Measurements from ENCODE around the gene PLP2. TPM values are rescaled to one million over a fixed set of nuclear protein-coding genes. Genes with fewer than 3 reads are reported as not detected.

Gene PLP2
- total RNA-seq, 1 donor from 2014 or later, result 3.9 TPM

DNA sequence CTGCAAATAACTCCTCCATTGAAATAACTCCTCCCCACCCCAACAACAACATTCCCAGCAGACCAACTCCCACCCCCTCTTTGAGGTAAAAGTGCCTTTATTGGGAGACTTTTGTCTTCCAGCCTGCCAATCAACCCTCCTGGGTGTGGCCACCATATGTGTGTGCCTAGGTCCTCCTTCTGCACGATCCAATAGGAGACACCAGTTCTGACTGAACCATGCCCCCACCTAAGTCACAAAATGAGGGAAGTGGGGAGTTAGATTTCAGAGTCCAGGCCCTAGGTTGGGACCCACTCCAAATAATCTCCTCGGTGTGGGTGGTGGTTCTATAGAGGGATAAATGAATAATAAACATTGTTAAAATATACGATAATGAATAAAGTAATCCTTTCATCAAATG lies 3.0 kb downstream of the PLP2 start:
- TF ChIP-seq, protein P1, sequence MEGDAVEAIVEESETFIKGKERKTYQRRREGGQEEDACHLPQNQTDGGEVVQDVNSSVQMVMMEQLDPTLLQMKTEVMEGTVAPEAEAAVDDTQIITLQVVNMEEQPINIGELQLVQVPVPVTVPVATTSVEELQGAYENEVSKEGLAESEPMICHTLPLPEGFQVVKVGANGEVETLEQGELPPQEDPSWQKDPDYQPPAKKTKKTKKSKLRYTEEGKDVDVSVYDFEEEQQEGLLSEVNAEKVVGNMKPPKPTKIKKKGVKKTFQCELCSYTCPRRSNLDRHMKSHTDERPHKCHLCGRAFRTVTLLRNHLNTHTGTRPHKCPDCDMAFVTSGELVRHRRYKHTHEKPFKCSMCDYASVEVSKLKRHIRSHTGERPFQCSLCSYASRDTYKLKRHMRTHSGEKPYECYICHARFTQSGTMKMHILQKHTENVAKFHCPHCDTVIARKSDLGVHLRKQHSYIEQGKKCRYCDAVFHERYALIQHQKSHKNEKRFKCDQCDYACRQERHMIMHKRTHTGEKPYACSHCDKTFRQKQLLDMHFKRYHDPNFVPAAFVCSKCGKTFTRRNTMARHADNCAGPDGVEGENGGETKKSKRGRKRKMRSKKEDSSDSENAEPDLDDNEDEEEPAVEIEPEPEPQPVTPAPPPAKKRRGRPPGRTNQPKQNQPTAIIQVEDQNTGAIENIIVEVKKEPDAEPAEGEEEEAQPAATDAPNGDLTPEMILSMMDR (IDR thresholded peaks at IDR 0.05; ENCODE audit: unreplicated experiment), result no peak
- peaks cover 6% of the 10 kb centered on the region for H3K9me3 Mint-ChIP-seq (ENCODE audit: low read depth)
- H3K4me1 Mint-ChIP-seq (ENCODE audit: low read depth), result no peaks in the 10 kb centered on the region
- no peak overlapping the region for H3K27ac Mint-ChIP-seq
- no peak overlapping the region for H3K4me3 Mint-ChIP-seq (ENCODE audit: low read depth)
- H3K36me3 Mint-ChIP-seq (ENCODE audit: insufficient read depth), result peaks cover 27% of the 10 kb centered on the region
- H3K27me3 Mint-ChIP-seq, result peaks cover 21% of the 10 kb centered on the region
- no peak for DNase-seq (ENCODE audit: low spot score, unreplicated experiment)

GRCh38 chrX:49175435-49176274 lies 4.0 kb downstream of the PLP2 start:
- Mint-ChIP-seq H3K27ac (no peak overlapping the region), H3K27me3 (peaks cover 21% of the 10 kb centered on the region), H3K4me1 (ENCODE audit: low read depth) (no peaks in the 10 kb centered on the region), H3K9me3 (ENCODE audit: low read depth) (peaks cover 10% of the 10 kb centered on the region), H3K4me3 (ENCODE audit: low read depth) (no peak overlapping the region), H3K36me3 (ENCODE audit: insufficient read depth) (peaks cover 30% of the 10 kb centered on the region)
- TF ChIP-seq, protein P1 (IDR thresholded peaks at IDR 0.05; ENCODE audit: unreplicated experiment), result no peak
- DNase-seq (ENCODE audit: low spot score, unreplicated experiment), result no peak

GRCh38 chrX:49176421-49177326 lies 5.0 kb downstream of the PLP2 start:
- no peaks in the 10 kb centered on the region for H3K4me1 Mint-ChIP-seq (ENCODE audit: low read depth)
- TF ChIP-seq, protein P1 (IDR thresholded peaks at IDR 0.05; ENCODE audit: unreplicated experiment), result no peak
- H3K36me3 Mint-ChIP-seq (ENCODE audit: insufficient read depth), result peaks cover 31% of the 10 kb centered on the region
- peaks cover 14% of the 10 kb centered on the region for H3K27me3 Mint-ChIP-seq
- H3K4me3 Mint-ChIP-seq (ENCODE audit: low read depth), result no peak overlapping the region
- no peak overlapping the region for H3K27ac Mint-ChIP-seq
- no peak for DNase-seq (ENCODE audit: low spot score, unreplicated experiment)
- peaks cover 10% of the 10 kb centered on the region for H3K9me3 Mint-ChIP-seq (ENCODE audit: low read depth)

DNA sequence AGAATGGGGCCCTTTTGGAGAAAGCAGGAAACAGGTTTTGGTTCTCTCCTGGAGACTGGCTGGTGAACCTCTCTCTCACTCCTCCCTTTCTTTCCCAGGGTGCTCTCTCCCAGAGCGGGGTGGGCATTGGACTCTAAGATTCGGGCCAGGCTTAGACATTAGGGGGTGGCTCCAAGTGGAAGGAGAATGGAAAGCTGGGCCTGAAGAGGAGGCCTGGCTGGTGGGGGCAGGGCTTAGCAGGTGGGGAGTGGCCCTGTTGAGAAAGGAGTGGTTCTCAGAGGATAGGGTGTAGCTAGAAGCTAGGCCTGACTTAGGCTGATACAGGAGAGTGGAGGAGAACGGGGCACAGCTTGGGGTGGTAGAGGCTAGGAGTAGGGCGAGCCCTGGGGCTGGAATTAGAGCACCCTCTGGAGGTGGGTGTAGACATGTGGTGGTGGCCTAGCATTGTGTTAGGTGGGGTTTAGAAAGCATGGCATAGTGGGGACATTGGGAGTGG lies 5.7 kb downstream of the PLP2 start:
- no peak for DNase-seq (ENCODE audit: low spot score, unreplicated experiment)
- TF ChIP-seq, protein P1 (IDR thresholded peaks at IDR 0.05; ENCODE audit: unreplicated experiment), result no peak
- Mint-ChIP-seq H3K4me3 (ENCODE audit: low read depth) (no peak overlapping the region), H3K27me3 (peaks cover 10% of the 10 kb centered on the region), H3K27ac (no peak overlapping the region), H3K36me3 (ENCODE audit: insufficient read depth) (peaks cover 35% of the 10 kb centered on the region), H3K9me3 (ENCODE audit: low read depth) (peaks cover 13% of the 10 kb centered on the region), H3K4me1 (ENCODE audit: low read depth) (no peaks in the 10 kb centered on the region)

GRCh38 chrX:49177873-49178480 lies 6.3 kb downstream of the PLP2 start:
- H3K4me1 Mint-ChIP-seq (ENCODE audit: low read depth), result no peaks in the 10 kb centered on the region
- peaks cover 36% of the 10 kb centered on the region for H3K36me3 Mint-ChIP-seq (ENCODE audit: insufficient read depth)
- no peak for DNase-seq (ENCODE audit: low spot score, unreplicated experiment)
- peaks cover 5% of the 10 kb centered on the region for H3K27me3 Mint-ChIP-seq
- H3K4me3 Mint-ChIP-seq (ENCODE audit: low read depth), result no peak overlapping the region
- H3K9me3 Mint-ChIP-seq (ENCODE audit: low read depth), result peaks cover 15% of the 10 kb centered on the region
- TF ChIP-seq, protein P1 (IDR thresholded peaks at IDR 0.05; ENCODE audit: unreplicated experiment), result no peak
- no peak overlapping the region for H3K27ac Mint-ChIP-seq

All from progenitor cell of endocrine pancreas (in vitro differentiated cells).